IPS-NIHi11 (cell line): ENCODE results near the gene KRTAP2-2.
A peak's percentile ranks its signal among the peaks of the same experiment; 100 is the strongest.
"Not testable (repeated sequence)": the region's sequence is repeated elsewhere in the genome, so short reads cannot be mapped to it uniquely, and the experiment has no call there.

Experiments used
- DNase-seq: peaks from one replicate; pipeline ENCODE4 v3.0.0; 2012; ENCODE audit warnings: mixed read lengths, low spot score

The KRTAP2-2 gene

GRCh38 chr17:41055130-41055529 is at the start of gene KRTAP2-2:
Gene KRTAP2-2, minus strand, starts transcription at chr17:41055230. Its CDS starts 19 bp downstream, at chr17:41055211.
- not testable (repeated sequence) for DNase-seq

DNA sequence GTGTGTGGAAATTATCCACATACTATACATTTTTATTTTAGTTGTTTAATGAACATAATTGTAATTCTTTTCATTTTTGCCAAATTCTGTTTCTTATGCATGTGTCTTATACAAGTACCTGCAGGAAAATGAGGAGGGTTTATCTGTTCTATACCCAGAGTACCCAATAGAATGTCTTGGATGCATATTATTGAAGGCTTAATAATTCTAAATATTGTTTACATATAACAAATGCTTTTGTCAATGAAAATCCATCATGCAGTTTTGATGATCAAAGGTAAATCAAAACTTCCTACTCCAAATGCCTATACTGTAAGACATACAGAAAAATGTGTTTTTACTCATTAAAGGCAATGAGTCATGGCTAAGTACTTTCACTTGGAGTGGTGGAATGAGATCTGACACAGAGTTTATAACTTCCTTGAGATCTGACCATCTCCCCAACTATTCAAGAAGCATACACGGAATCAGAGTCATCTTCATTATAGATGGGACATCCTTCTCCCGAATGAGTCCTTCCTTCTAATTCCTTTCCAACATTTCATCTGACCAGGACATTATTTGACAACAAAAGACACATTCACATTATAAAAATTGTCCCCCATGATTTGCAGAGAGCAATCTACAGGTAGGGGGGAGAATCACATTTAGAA is 49.5 kb upstream of the KRTAP2-2 start:
- not testable (repeated sequence) for DNase-seq

- no peak for DNase-seq
Measured at GRCh38 chr17:41103896-41104295, 48.9 kb upstream of the KRTAP2-2 start.

DNA sequence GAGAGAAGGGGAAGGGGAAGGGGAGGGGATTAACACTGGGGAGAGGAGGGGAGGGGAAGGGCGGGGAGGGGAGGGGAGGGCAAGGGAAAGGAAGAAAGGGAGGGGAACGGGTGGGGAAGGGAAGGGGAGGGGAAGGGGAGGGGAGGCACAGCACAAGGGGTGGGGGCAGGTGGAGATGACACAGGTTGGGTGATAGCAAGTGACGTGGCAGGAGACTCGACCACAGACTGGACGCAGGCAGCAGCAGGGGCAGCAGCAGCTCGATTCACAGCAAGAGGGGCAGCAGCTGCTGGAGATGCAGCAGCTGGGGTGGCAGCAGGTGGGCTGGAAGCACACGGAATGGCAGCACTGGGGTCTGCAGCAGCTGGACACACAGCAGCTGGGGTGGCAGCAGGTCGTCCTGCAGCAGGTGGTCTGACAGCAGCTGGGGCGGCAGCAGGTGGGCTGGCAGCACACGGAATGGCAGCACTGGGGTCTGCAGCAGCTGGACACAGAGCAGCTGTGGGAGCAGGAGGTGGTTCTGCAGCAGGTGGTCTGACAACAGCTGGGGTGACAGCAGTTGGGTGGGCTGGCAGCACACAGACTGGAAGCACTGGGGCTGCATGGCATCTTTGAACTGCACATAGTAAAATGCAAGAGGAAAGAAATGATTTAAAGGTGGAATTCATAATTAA is 46.7 kb upstream of the KRTAP2-2 start, which contains the start of gene KRTAP4-16:
TSS of gene KRTAP4-16 (minus strand) at position 624 of the 674 bp plus-strand sequence. CDS start at position 624, 0 bp downstream.
- DNase-seq, result peak; percentile 14

GRCh38 chr17:41099682-41100480 is 44.9 kb upstream of the KRTAP2-2 start:
- DNase-seq, result not testable (repeated sequence)

- DNase-seq, result no peak
Measured at GRCh38 chr17:41098481-41098880, 43.5 kb upstream of the KRTAP2-2 start.

- no peak for DNase-seq
Measured at GRCh38 chr17:41098042-41098441, 43.0 kb upstream of the KRTAP2-2 start, which contains the start of gene KRTAP4-8. Gene KRTAP4-8, minus strand, starts transcription at chr17:41098142. Its CDS starts 58 bp downstream, at chr17:41098084.

DNA sequence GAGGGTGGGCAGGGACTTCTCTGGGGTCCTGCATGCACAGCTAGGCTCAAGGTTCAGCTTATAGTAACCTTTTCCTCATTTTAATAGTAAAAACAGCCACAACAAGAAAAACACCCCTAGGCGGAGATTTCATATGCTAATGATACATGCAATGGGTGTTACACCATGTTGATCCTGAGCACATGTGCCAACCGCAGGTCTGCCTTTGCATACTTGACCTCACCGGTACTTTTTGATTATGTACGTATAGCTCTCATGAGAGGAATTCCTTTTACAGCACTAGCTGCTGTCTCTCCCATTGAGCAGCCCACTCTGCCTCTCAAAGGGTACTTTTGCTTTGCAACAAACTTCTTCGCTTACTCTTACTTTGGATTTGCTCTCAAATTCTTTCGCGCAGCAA is 41.0 kb upstream of the KRTAP2-2 start:
- DNase-seq, result no peak

DNA sequence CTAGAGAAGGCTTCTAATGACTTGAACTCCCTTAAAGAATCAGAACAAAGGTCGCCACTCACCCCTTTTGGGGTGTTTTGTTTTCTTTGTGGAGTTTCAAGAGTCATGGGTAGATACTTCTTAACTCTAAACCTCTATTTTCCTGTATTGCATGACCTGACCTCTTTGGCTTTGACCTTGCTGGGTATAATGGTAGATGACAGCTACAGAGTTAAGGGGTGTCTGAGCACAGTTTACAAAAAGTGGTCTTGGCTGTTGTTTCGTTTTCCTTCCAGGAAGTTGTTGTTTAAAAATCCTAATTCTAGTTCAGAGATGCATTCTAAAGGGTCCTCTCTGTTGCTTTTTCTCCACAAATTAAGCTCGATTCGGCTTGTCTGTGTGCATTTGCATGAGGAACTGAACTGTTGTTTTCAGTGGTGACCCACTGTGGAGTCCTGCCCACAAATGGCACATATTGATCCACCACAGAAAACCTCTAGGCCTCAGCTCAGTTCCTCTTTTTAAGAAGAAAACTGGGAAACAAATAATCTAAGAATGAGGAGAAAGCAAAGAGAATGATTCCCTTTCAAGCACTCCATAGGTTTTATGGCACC is 33.8 kb upstream of the KRTAP2-2 start:
- not testable (repeated sequence) for DNase-seq

- DNase-seq, result not testable (repeated sequence)
Measured at GRCh38 chr17:41084100-41084856, 29.2 kb upstream of the KRTAP2-2 start, which contains the start of gene KRTAP4-7. Gene KRTAP4-7, plus strand, starts transcription at chr17:41084150. Its CDS starts 57 bp downstream, at chr17:41084207.

GRCh38 chr17:41083427-41083826 is 28.4 kb upstream of the KRTAP2-2 start:
- DNase-seq, result not testable (repeated sequence)

- no peak for DNase-seq
Measured at GRCh38 chr17:41082626-41083025, 27.6 kb upstream of the KRTAP2-2 start.

- DNase-seq, result no peak
Measured at GRCh38 chr17:41076788-41077187, 21.8 kb upstream of the KRTAP2-2 start.

- DNase-seq, result no peak
Measured at GRCh38 chr17:41073676-41074075, 18.6 kb upstream of the KRTAP2-2 start.

GRCh38 chr17:41071606-41072360 is 16.8 kb upstream of the KRTAP2-2 start:
- DNase-seq, result no peak

DNA sequence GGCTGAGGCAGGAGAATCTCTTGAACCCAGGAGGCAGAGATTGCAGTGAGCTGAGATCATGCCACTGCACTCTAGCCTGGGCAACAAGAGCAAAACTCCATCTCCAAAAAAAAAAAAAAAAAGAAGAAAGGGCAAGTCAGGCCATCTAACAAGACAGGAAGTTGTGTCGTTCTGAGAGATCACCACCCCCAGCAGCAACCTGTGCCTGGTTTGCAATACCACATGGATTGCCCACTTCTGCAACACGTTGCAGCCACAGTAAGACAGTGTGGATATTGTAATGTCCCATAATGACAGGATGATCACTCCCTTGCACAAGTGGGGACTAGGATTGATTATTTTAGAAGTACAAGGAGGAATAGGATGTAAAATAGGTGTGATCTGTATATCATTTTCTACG is 14.0 kb upstream of the KRTAP2-2 start:
- no peak for DNase-seq

DNA sequence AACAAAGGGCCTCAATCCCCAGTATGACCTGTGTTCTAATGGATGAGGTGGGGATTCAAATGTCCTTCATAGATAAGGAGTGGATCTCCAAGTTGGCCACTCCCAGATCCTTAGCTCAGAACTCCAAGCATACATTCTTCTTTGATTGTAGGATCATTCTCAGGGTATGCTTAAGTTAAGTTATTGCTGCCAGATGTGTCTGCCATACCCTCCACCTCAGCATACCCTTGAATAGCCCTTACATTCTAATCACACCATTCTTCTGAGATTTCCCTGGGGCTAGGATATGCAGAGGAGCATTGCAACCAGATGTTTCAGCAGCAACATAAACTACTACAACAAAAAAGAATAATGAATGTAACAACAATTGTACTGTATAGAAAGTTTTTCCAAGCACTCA is 12.3 kb upstream of the KRTAP2-2 start:
- DNase-seq, result no peak

GRCh38 chr17:41065829-41066624 is 11.0 kb upstream of the KRTAP2-2 start, which contains the start of gene KRTAP2-4:
Gene KRTAP2-4, minus strand, starts transcription at chr17:41065879. Its CDS starts 34 bp downstream, at chr17:41065845.
- no peak for DNase-seq

DNA sequence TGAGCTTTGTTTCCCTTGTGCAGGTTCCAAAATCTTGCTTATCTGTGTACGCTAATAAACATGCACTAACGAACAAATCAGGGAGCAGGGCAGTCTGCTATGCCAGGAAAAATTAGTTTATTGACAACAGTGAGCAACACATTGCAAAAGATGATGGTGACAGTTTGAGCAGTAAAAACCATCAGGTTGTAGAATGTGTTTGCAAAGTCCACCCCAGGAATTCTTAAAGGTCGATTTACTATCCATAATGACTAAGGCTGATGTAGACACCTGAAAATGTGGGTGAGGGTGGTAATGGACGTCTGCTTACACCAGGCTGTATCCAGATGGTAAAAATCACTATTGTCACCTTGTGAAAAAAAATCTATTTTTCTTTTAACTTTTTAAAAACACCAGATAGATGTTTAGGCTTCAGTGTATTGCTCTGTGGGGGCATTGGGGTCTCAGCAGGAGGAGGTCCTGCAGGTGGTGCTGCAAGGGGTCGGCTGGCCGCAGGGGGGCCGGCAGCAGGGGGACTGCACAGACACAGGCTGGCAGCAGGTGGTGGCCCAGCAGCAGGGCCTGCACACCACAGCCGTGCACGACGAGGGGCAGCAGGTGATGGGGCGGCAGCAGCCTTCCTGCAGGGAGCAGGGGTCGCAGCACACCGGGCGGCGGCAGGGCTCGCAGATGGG is 10.1 kb upstream of the KRTAP2-2 start:
- DNase-seq, result not testable (repeated sequence)
